Measurements from ENCODE around the gene TRIP10.
A peak's percentile ranks its signal among the peaks of the same experiment; 100 is the strongest.

Gene TRIP10

GRCh38 chr19:6736169-6736916, 3.1 kb upstream of the TRIP10 start:
- TF ChIP-seq, protein P1, sequence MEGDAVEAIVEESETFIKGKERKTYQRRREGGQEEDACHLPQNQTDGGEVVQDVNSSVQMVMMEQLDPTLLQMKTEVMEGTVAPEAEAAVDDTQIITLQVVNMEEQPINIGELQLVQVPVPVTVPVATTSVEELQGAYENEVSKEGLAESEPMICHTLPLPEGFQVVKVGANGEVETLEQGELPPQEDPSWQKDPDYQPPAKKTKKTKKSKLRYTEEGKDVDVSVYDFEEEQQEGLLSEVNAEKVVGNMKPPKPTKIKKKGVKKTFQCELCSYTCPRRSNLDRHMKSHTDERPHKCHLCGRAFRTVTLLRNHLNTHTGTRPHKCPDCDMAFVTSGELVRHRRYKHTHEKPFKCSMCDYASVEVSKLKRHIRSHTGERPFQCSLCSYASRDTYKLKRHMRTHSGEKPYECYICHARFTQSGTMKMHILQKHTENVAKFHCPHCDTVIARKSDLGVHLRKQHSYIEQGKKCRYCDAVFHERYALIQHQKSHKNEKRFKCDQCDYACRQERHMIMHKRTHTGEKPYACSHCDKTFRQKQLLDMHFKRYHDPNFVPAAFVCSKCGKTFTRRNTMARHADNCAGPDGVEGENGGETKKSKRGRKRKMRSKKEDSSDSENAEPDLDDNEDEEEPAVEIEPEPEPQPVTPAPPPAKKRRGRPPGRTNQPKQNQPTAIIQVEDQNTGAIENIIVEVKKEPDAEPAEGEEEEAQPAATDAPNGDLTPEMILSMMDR (IDR thresholded peaks at IDR 0.05; ENCODE audit: low read depth, low read length, missing control alignments): peak; percentile 82
- DNase-seq (ENCODE audit: low read depth): peak; percentile 70
- H3K4me3 ChIP-seq (ENCODE audit: low read depth, low read length): peak overlapping the region; percentile 99
- in situ Hi-C loops (cut with HindIII; ENCODE audit: low sequenced_read_pairs): no loop called here

GRCh38 chr19:6736917-6737283, 2.6 kb upstream of the TRIP10 start:
- in situ Hi-C loops (cut with HindIII; ENCODE audit: low sequenced_read_pairs): no loop called here
- TF ChIP-seq, protein P1 (IDR thresholded peaks at IDR 0.05; ENCODE audit: low read depth, low read length, missing control alignments): no peak
- peak overlapping the region; percentile 99 for H3K4me3 ChIP-seq (ENCODE audit: low read depth, low read length)
- DNase-seq (ENCODE audit: low read depth): no peak

GRCh38 chr19:6737284-6737872, 2.1 kb upstream of the TRIP10 start, which contains the start of gene GPR108:
GPR108 (minus strand) TSS chr19:6737580; CDS start chr19:6737576, 4 bp downstream.
- H3K4me3 ChIP-seq (ENCODE audit: low read depth, low read length): peak within 1 kb of the TSS; percentile 99
- in situ Hi-C loops (cut with HindIII; ENCODE audit: low sequenced_read_pairs): no loop called here
- TF ChIP-seq, protein P1 (IDR thresholded peaks at IDR 0.05; ENCODE audit: low read depth, low read length, missing control alignments): no peak
- peak; percentile 100 for DNase-seq (ENCODE audit: low read depth)

DNA sequence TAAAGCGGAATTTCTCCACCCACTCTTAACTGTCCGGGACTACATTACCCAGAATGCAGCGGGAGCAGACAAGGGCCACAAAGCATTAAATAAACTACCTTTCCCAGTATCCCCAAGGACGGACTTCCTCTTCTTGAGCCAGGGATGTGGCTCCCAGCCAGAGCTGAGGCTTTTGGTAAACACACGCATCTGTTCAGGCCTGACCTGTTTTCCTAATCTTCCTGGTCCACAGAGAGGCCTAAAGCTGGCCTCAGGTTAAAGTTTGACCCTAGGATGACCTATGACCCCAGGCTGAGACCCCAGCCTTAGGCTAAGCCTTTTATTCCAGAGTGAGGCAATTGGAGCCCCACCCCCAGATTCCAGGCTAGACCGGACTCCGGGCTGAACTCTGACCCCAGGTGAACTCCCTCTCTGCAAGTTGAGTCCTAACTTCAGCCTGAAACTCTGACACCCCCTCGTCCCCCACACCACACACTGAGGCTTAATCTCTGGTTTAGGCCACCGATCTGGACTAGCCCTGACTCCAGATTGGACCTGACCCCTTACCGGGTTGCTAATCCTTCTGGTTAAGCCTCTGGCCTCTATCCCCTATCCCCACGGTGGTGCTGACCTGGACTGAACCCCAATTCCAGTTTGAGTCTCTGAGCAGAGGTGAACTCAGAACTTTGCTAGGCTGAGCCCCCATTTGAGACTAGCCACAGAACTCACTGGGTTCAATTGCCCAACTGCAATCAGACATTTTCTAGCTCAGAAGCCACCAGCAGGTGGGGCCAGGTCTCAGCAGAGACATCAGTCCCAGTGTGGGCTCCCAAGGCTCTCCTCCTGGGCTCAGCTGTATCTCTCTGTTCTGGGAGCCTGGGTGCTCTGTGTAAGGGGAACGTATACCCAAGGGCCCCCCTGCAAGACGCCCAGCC, 1.4 kb upstream of the TRIP10 start:
- TF ChIP-seq, protein P1 (IDR thresholded peaks at IDR 0.05; ENCODE audit: low read depth, low read length, missing control alignments): peak; percentile 73
- H3K4me3 ChIP-seq (ENCODE audit: low read depth, low read length): no peak overlapping the region
- peak; percentile 49 for DNase-seq (ENCODE audit: low read depth)
- in situ Hi-C loops (cut with HindIII; ENCODE audit: low sequenced_read_pairs): no loop called here

DNA sequence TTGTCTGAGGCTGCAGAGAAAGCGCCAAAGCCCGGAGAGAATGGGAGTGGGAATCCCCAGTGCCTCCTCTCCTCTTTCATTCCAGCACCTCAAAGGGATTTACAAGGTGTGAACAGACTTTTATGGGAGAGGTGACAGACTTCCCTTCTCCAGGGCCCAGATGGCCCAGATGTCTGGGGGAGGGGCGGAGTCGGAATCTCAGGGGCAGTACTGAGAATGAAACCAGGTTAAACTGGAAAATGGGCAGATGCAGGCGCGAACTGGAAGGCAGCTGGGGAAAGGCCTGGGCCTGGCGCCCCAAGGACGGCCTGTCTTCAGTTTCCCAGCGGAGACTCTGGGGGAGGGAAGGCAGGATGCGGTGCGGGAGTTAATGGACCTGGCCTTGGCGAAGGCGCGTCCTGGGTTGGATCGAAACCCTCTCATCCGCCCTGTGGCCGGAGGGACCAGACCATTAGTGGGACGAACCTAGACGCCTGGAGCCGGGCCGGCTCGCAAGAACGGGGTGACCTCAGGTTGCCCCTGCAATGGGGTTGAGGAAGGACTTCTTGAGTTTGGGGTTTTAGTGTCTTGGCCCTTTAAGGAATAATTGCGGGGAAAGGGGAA, 592 bp upstream of the TRIP10 start:
- H3K4me3 ChIP-seq (ENCODE audit: low read depth, low read length): peak overlapping the region; percentile 27
- TF ChIP-seq, protein P1 (IDR thresholded peaks at IDR 0.05; ENCODE audit: low read depth, low read length, missing control alignments): no peak
- DNase-seq (ENCODE audit: low read depth): no peak
- in situ Hi-C loops (cut with HindIII; ENCODE audit: low sequenced_read_pairs): no loop called here

Data from astrocyte of the cerebellum (primary cell).